ENCODE measurements around the gene PLEKHM3. TPM values are rescaled to one million over a fixed set of nuclear protein-coding genes. Genes with fewer than 3 reads are reported as not detected.
A peak's percentile ranks its signal among the peaks of the same experiment; 100 is the strongest.

PLEKHM3 gene
- total and polyA plus RNA-seq, 2 of the 13 experiments (the other 11 are each of a cell fraction or from before 2014, with no cell fraction given): 4.5 to 4.7 TPM

GRCh38 chr2:208037564-208038487, 12.5 kb upstream of the PLEKHM3 start (continued):
- TF ChIP-seq CEBPB (IDR thresholded peaks at IDR 0.05; ENCODE audit: borderline replicate concordance, low read depth, low read length): peak; percentile 55; the same call in 1 of the 2 replicates
- no peak for TF ChIP-seq ZNF776 (CRISPR knock-in tag; IDR thresholded peaks at IDR 0.05)
- TF ChIP-seq ZFP90 (CRISPR knock-in tag; IDR thresholded peaks at IDR 0.05; ENCODE audit: borderline replicate concordance): 0 out of 2 replicates have a peak, but pooled peaks have one; percentile 51

- Histone ChIP-seq H3K79me2 (ENCODE audit: insufficient read depth, low read length) (no peaks in the 10 kb centered on the region), H2AFZ (ENCODE audit: low read length) (no peak overlapping the region), H3K9ac (ENCODE audit: insufficient read depth, low read depth, low read length) (no peak overlapping the region), H4K20me1 (ENCODE audit: insufficient read depth, low read length) (no peaks in the 10 kb centered on the region), H3K36me3 (replicated peaks in 1 of 2; ENCODE audit: control insufficient read depth in 1 of 2, insufficient read depth in 2 of 2, low read length in 2 of 2) (no peaks in the 10 kb centered on the region), H3K27ac (ENCODE audit: extremely low read length, insufficient read depth, low read length) (no peak overlapping the region), H3K27me3 (ENCODE audit: control insufficient read depth in 1 of 2, insufficient read depth in 2 of 2, low read length in 2 of 2) (no peaks in the 10 kb centered on the region), H3K4me3 (replicated peaks in 1 of 3; ENCODE audit: insufficient read depth in 1 of 3, low read depth in 2 of 3, low read length in 3 of 3) (no peak overlapping the region), H3K4me1 (ENCODE audit: insufficient read depth, low read length) (peaks cover 69% of the 10 kb centered on the region), H3K9me3 (ENCODE audit: low read length) (no peaks in the 10 kb centered on the region), H3K4me2 (ENCODE audit: low read depth, low read length) (no peak overlapping the region)
- in situ Hi-C loops (cut with HindIII; ENCODE audit: extremely low pct_ligation_motif_present, low pct_unique_long_range_greater_than_20kb) (loop anchor here (5.0 kb wide), 1 partner anchor 289 kb away; no protein-coding TSS in a partner anchor), intact Hi-C loops (cut with micrococcal nuclease; ENCODE audit: unreplicated experiment) (no loop called here)
- DNase-seq (ENCODE audit: low spot score) (no peak), FAIRE-seq (no peak), ATAC-seq (no peak)
- TF ChIP-seq ZBTB21 (CRISPR knock-in tag; IDR thresholded peaks at IDR 0.05) (peak; percentile 61; the same call in 1 of the 2 replicates), CREB1 (IDR thresholded peaks at IDR 0.05) (peak; percentile 63), CREB1 (CRISPR knock-in tag; IDR thresholded peaks at IDR 0.05) (no peak), FIP1L1 (IDR thresholded peaks at IDR 0.05; ENCODE audit: borderline replicate concordance, insufficient read depth, low read depth, low read length) (no peak), CEBPB (IDR thresholded peaks at IDR 0.05; ENCODE audit: borderline replicate concordance, low read depth, low read length) (peak; percentile 79), ATF7 (IDR thresholded peaks at IDR 0.05) (0 out of 2 replicates have a peak, but pooled peaks have one; percentile 12), ATF7 (CRISPR knock-in tag; IDR thresholded peaks at IDR 0.05) (no peak), BRF2 (CRISPR knock-in tag; IDR thresholded peaks at IDR 0.05) (no peak)
- BruUV-seq (replicated peaks): no TSS peak
- WGBS (ENCODE audit: low lambda C conversion rate): 60% methylated on average over 3 of the region's 4 CpGs
- ChIA-PET CTCF (ENCODE audit: low intra/inter-chr PET ratio, low total read pairs) (no interaction called here), POLR2A (interaction anchor here (0.7 kb wide), 1 partner anchor 411 kb away, joined by 3 read pairs; the partner anchor contains the start of gene METTL21A)
These were observed 11.0 kb upstream of the PLEKHM3 start for GRCh38 chr2:208036357-208036756.

All from HepG2 (cell line).